ENCODE measurements around the gene SGF29. TPM values are rescaled to one million over a fixed set of nuclear protein-coding genes. Genes with fewer than 3 reads are reported as not detected.

The SGF29 gene
- total and polyA plus RNA-seq, 9 of the 15 experiments (the other 6 are each of a cell fraction or from before 2014, with no cell fraction given): 2.6 to 36.1 (median 21.2) TPM

- TF ChIP-seq RREB1 (CRISPR knock-in tag; IDR thresholded peaks at IDR 0.05) (no peak), FOXJ2 (tag; IDR thresholded peaks at IDR 0.05) (no peak), MAZ (CRISPR knock-in tag; conservative IDR thresholded peaks at IDR 0.05 in 1 of 2, IDR thresholded peaks at IDR 0.05 in 1 of 2) (no peak), ZNF785 (CRISPR knock-in tag; IDR thresholded peaks at IDR 0.05) (no peak), CHD4 (IDR thresholded peaks at IDR 0.05; ENCODE audit: insufficient read depth, insufficient replicate concordance, low read depth, low read length, poor library complexity, severe bottlenecking) (no peak)
Measured at GRCh38 chr16:28548306-28548802, 5.4 kb upstream of the SGF29 start (continued).
